SH-SY5Y (cell line): ENCODE measurements around the gene PIGO.

Experiments
- GATA2 ChIP-seq: IDR thresholded peaks from 2 replicates; pipeline ENCODE4 v1.6.1; 2011; ENCODE audit warnings: mild to moderate bottlenecking, low read depth, low read length
- GATA3 ChIP-seq: IDR thresholded peaks from 2 replicates; pipeline ENCODE4 v1.6.1; 2011; ENCODE audit warnings: low read depth, mild to moderate bottlenecking, low read length, moderate library complexity

DNA sequence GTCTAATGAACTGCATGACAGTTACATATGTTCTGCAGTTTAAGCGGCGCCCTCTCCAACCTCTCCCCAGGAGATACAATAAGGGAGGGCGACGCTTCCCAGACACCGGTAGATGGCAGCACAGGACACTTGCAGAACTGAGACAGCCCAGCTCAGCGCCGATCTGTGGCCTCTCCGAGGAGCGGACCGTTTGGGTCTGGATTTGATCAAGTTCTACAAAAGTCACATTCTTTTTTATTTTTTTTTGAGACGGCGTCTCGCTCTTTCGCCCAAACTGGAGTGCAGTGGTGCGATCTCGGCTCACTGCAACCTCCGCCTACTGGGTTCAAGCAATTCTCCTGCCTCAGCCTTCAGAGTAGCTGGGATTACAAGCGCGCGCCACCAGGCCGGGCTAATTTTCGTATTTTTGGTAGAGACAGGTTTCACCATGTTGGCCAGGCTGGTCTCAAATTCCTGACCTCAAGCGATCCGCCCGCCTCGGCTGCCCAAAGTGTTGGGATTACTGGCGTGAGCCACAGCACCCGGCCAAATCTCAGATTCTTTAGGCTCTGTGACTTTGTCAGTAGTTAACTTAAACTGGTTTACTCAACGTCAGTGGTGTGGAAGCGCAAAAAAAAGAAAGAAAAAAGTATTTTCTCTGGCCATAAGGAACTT lies 20.6 kb upstream of the PIGO start:
- TF ChIP-seq GATA3, result no peak
- no peak for TF ChIP-seq GATA2
